BLaER1 (cell line): ENCODE results near the gene IGFL2.
"Not testable (repeated sequence)": the region's sequence is repeated elsewhere in the genome, so short reads cannot be mapped to it uniquely, and the experiment has no call there.

Experiments
- H3K27ac ChIP-seq: shearing (Covaris generic); formaldehyde crosslinking; 2 replicates; pipeline ENCODE4 v1.8.1; 2022
- H3K27me3 ChIP-seq: shearing (Covaris generic); formaldehyde crosslinking; 2 replicates; pipeline ENCODE4 v1.8.1; 2022
- H3K36me3 ChIP-seq: shearing (Covaris generic); formaldehyde crosslinking; 2 replicates; pipeline ENCODE4 v1.8.1; 2022
- H3K4me1 ChIP-seq: shearing (Covaris generic); formaldehyde crosslinking; 2 replicates; pipeline ENCODE4 v1.8.1; 2022
- H3K4me2 ChIP-seq: shearing (Covaris generic); formaldehyde crosslinking; 2 replicates; pipeline ENCODE4 v1.8.1; 2022
- H3K4me3 ChIP-seq: shearing (Covaris generic); formaldehyde crosslinking; 2 replicates; pipeline ENCODE4 v1.8.1; 2022
- H3K9ac ChIP-seq: shearing (Covaris generic); formaldehyde crosslinking; 2 replicates; pipeline ENCODE4 v1.8.1; 2022
- H3K9me3 ChIP-seq: shearing (Covaris generic); formaldehyde crosslinking; 2 replicates; pipeline ENCODE4 v1.8.1; 2022
- H4K20me1 ChIP-seq: shearing (Covaris generic); formaldehyde crosslinking; 2 replicates; pipeline ENCODE4 v1.8.1; 2022
- Cebpa-rat ChIP-seq: shearing (Covaris generic); IDR thresholded peaks from 2 replicates; pipeline ENCODE4 v1.8.1; 2022

Gene IGFL2

GRCh38 chr19:46189971-46190888 is 42.2 kb downstream of the IGFL2 start:
- TF ChIP-seq Cebpa-rat: no peak
- Histone ChIP-seq H3K4me2 (no peak overlapping the region), H3K9me3 (no peaks in the 10 kb centered on the region), H3K4me1 (peaks cover 9% of the 10 kb centered on the region), H3K27ac (no peak overlapping the region), H3K9ac (no peak overlapping the region), H3K27me3 (no peaks in the 10 kb centered on the region), H4K20me1 (no peaks in the 10 kb centered on the region), H3K4me3 (no peak overlapping the region), H3K36me3 (no peaks in the 10 kb centered on the region)

DNA sequence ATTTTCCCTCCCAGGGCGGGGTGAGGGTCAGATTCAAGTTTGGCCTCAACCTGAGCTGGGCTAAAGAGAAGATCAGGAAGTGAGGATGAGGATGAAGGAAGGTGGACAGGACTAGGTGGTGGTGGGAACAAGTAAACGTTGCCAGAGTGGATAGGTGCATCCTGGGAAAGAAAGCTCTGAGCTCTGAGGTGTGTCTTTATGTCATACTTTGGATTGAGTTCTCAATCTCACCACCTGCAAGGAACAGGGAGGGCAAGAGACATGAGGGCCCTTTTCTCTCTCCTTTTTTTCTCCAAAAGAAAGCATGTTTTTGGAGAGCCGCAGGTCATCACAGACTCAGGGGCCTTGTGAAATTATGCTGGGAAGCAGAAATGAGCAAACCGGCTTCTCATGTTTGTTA is 43.3 kb downstream of the IGFL2 start:
- H4K20me1 ChIP-seq: no peaks in the 10 kb centered on the region
- no peaks in the 10 kb centered on the region for H3K4me1 ChIP-seq
- no peak overlapping the region for H3K27ac ChIP-seq
- no peaks in the 10 kb centered on the region for H3K36me3 ChIP-seq
- TF ChIP-seq Cebpa-rat: no peak
- H3K9ac ChIP-seq: no peak overlapping the region
- no peak overlapping the region for H3K4me3 ChIP-seq
- H3K27me3 ChIP-seq: no peaks in the 10 kb centered on the region
- H3K9me3 ChIP-seq: no peaks in the 10 kb centered on the region
- H3K4me2 ChIP-seq: no peak overlapping the region

- Histone ChIP-seq H3K27ac (no peak overlapping the region), H3K36me3 (no peaks in the 10 kb centered on the region), H4K20me1 (no peaks in the 10 kb centered on the region), H3K4me1 (no peaks in the 10 kb centered on the region), H3K9ac (no peak overlapping the region), H3K4me2 (no peak overlapping the region), H3K4me3 (no peak overlapping the region), H3K9me3 (no peaks in the 10 kb centered on the region), H3K27me3 (no peaks in the 10 kb centered on the region)
- no peak for TF ChIP-seq Cebpa-rat
These were observed 43.9 kb downstream of the IGFL2 start for GRCh38 chr19:46191972-46192371.

- not testable (repeated sequence) for H3K4me1 ChIP-seq, H3K9me3 ChIP-seq, H3K27me3 ChIP-seq, H4K20me1 ChIP-seq, H3K4me3 ChIP-seq, H3K36me3 ChIP-seq, H3K9ac ChIP-seq, H3K4me2 ChIP-seq, H3K27ac ChIP-seq
These were observed 44.6 kb downstream of the IGFL2 start for GRCh38 chr19:46192626-46192991.

- H3K27ac ChIP-seq: no peak overlapping the region
- no peaks in the 10 kb centered on the region for H3K4me1 ChIP-seq
- no peak for TF ChIP-seq Cebpa-rat
- no peak overlapping the region for H3K9ac ChIP-seq
- H3K4me2 ChIP-seq: no peak overlapping the region
- no peak overlapping the region for H3K4me3 ChIP-seq
- no peaks in the 10 kb centered on the region for H3K36me3 ChIP-seq
- H3K9me3 ChIP-seq: no peaks in the 10 kb centered on the region
- H3K27me3 ChIP-seq: no peaks in the 10 kb centered on the region
- H4K20me1 ChIP-seq: no peaks in the 10 kb centered on the region
These were observed 45.1 kb downstream of the IGFL2 start for GRCh38 chr19:46192992-46193650.

- Histone ChIP-seq H4K20me1 (no peaks in the 10 kb centered on the region), H3K4me3 (no peak overlapping the region), H3K36me3 (no peaks in the 10 kb centered on the region), H3K27ac (no peak overlapping the region), H3K4me1 (no peaks in the 10 kb centered on the region), H3K27me3 (no peaks in the 10 kb centered on the region), H3K4me2 (no peak overlapping the region), H3K9me3 (no peaks in the 10 kb centered on the region), H3K9ac (no peak overlapping the region)
- TF ChIP-seq Cebpa-rat: no peak
These were observed 45.6 kb downstream of the IGFL2 start for GRCh38 chr19:46193678-46194077.

DNA sequence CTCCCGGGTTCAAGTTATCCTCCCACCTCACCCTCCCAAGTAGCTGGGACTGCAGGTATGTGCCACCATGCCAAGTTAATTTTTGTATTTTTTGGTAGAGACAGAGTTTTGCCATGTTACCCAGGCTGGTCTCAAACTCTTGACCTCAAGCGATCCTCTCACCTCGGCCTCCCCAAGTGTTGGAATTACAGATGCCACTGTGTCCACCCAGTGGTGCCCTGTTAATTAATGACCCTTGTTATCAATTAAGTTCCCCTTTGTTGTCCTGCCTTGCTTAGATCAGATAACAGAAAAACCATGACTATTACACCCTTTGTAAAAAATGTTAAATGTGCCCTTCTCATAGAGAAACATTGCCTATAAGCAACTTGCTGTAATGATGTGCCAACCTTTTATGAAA is 47.1 kb downstream of the IGFL2 start:
- Histone ChIP-seq H3K27ac (no peak overlapping the region), H3K9me3 (no peaks in the 10 kb centered on the region), H3K36me3 (no peaks in the 10 kb centered on the region), H3K4me2 (no peak overlapping the region), H4K20me1 (no peaks in the 10 kb centered on the region), H3K27me3 (no peaks in the 10 kb centered on the region), H3K4me3 (no peak overlapping the region), H3K9ac (no peak overlapping the region), H3K4me1 (no peaks in the 10 kb centered on the region)
- TF ChIP-seq Cebpa-rat: no peak

- H3K4me3 ChIP-seq, H3K27ac ChIP-seq, H3K36me3 ChIP-seq, H4K20me1 ChIP-seq, H3K4me2 ChIP-seq, H3K27me3 ChIP-seq, H3K9me3 ChIP-seq, H3K4me1 ChIP-seq, H3K9ac ChIP-seq: not testable (repeated sequence)
These were observed 47.9 kb downstream of the IGFL2 start for GRCh38 chr19:46195919-46196318.

GRCh38 chr19:46196410-46197124 is 48.5 kb downstream of the IGFL2 start:
- no peak overlapping the region for H3K4me2 ChIP-seq

More at GRCh38 chr19:46196410-46197124, 48.5 kb downstream of the IGFL2 start:
- Histone ChIP-seq H3K4me1 (no peaks in the 10 kb centered on the region), H4K20me1 (no peaks in the 10 kb centered on the region), H3K9ac (no peak overlapping the region), H3K9me3 (no peaks in the 10 kb centered on the region), H3K27me3 (no peaks in the 10 kb centered on the region), H3K36me3 (no peaks in the 10 kb centered on the region), H3K4me3 (no peak overlapping the region), H3K27ac (no peak overlapping the region)
- TF ChIP-seq Cebpa-rat: no peak
